Colon (tissue), 2 donors: ENCODE results near the gene MCF2.

Source experiments
- FAIRE-seq: peaks from 2 replicates; lab custom pipeline; 2012; peaks lifted over from hg19 to GRCh38; lab: Jason Lieb, UNC
- donor health status: control.
- donor health status: control.

The MCF2 gene

DNA sequence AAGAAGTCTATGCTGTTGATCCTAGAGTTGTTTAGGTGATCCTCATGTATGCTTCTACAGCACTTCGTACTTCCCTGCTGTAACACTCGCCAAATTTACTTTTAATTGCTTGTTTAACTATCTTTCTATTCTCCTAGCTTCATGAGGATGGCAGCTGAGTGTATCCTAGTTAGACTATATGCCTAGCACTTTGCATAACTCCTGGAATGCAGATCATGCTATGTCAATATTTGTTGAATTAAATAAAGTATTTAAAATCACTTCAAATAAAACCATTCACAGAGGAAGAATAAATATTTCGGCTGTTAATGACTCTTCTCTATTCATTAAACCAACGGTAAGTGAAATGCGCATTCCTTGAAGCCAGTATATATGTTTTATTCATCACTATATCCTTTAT is 122.4 kb downstream of the MCF2 start:
- no peak for FAIRE-seq

DNA sequence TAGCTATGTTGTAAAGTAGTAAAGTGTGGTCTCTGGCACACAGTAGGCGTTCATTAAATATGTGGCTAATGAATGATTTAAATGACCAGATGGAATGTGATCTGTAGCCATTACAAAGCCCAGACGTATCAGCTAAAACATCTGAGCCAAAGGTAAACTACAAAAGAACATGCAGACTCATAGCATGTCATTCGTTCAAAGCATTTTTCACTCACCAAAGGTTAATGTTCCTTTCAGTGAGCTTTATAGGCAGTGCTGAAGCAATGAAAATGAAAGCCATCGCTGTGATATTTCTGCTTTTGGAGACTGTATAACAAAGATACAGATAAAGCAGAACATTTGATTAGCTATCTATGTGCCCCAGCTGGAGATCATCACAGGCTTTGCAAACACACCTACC is 126.9 kb downstream of the MCF2 start:
- FAIRE-seq, result no peak

DNA sequence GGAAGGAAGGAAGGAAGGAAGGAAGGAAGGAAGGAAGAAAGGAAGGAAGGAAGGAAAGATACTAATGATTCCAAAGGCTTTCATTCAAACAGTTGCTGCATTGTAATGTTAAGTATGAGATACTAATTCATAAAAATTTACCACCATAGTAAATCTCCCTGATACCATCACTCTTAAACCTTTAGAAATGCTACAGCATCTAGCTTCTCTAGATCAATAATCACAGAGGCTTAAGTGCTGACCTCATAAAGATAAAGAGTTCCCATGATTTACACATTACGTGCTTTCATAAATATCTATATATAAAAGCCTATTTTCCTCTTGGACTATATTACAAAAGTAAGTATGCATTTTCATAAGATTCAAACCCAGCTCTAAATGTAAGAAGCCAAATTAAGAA is 141.0 kb downstream of the MCF2 start:
- FAIRE-seq, result no peak

DNA sequence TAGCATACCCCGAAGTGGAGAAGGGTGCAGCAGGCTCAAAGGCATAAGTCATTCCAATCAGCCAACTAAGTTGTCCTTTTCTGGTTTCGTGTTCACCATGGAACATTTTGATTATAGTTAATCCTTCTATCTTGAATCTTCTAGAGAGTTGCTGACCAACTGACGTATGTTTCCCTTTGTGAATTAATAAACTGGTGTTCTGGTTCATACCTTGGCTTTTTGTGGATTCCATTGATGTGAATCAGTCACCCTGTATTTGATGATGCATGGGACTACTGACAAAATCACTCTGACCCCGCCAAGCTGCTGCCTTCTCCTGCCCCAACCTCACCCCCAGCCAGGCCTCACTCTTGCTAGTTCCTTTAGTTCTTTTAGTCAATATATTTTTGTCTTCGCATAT is 144.7 kb downstream of the MCF2 start:
- no peak for FAIRE-seq

DNA sequence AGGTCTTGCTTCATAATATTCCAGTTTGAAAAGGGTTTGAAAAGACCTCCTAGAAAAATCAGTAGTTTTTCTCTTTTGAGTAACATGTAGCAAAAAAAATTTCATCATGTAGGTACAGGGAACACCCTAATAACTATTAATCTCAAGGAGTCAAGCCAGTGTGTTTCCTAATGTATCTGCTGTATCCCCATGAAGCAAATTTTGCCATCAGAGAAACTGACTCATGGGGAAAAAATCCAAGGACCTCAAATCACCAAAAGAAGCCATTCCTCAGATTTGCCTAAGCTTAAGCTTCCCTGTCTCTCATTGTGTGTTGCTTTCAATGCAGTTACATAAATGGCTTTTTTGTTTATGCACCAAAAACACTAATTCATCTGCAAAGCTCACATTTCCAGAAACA is 147.7 kb downstream of the MCF2 start:
- no peak for FAIRE-seq

DNA sequence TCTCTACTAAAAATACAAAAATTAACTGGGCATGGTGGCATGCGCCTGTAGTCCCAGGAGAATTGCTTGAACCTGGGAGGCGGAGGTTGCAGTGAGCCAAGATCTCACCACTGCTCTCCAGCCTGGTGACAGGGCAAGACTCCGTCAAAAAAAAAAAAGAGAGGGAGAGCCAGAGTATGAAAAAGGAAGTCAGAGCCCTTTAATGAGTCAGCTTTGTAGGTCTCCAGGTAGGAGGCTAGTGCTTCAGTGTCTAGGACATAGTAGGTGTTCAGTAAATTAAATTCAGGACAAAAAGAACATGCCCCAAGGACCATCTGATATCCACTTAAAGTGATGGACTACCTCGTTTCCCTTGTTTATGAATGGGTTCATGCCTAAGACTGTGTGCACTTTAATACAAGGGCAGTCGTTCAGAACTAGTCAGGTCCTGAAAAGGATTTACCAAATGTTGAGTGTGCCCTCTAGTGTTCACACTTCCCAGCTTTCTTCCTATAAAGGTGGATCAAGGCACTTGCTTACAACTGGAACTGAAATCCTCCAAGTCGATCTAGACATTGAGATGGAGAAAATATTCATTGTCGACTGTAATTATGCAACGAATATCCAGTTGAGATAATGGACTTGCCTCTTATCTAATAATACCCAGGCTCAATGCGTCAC is 148.5 kb downstream of the MCF2 start:
- FAIRE-seq, result peak; percentile 61

DNA sequence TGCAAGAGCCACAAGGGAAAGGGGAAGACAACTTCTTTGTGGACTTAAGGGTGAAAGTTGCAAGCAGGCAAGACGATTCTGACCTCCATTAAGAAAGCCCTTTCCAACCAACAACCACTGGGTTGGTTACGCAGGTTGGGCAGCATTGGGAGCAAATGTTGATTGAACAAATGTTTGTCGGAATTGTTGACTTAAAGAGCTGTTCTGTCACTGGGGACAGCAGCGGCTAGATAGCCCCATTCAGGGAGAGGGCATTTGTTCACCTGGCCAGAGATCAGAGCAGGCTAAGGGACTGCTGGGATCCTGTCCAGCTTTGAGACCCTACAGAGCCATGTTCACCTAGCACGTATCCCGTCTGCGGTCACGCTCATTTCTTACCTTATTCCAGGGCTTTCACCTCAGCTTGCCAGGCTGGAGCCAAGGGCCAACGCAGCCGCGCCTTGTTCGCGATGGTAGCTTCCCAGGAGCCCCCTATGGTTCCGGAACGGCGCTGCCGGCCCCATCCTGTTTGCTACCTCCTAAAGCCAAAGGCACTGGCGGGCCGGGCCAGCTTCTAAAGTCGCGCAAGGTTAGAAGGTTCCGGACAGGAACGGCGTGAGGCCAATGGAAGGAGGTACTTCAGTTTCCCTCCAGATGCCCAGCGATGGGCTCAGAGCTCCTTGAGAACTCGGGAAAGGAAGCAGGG is 152.8 kb downstream of the MCF2 start:
- FAIRE-seq, result no peak

DNA sequence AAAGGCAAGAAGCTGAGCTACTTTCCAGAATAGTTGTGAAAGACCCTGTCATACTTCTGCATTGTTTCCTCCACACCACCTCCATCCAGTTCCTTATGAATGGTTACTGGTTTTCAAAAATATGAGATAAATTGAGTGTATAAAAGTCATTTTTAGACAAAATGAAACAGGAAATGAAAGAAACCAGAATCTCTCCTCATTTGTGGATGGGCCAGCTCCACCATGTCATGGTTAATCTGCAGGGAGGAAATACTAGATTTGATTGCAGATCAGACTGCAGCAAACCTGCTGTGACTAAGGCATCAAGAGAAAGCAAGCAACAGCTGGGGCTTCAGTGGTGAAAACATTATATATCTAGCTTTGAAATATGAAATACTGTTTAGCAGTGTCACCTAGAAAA is 153.6 kb downstream of the MCF2 start:
- FAIRE-seq, result no peak

DNA sequence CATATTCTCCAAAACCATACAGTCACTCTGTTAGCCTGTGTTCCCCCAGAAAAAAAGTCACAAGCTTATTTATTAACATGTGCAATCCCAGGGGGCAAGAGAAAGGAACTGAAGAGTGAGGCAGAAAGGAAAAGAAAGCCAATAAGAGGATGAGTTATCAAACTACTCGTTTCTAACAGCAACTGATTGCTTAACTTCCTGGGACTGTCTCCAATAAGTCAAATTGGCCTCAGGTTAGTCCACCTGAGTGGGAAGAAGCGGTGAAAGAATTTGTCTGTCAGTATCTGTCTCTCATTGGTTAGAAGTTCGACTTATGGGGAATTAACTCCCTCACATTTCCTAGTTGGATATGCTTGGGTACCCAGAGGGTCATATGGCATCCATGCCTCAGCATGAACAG is 163.4 kb downstream of the MCF2 start:
- FAIRE-seq, result no peak

DNA sequence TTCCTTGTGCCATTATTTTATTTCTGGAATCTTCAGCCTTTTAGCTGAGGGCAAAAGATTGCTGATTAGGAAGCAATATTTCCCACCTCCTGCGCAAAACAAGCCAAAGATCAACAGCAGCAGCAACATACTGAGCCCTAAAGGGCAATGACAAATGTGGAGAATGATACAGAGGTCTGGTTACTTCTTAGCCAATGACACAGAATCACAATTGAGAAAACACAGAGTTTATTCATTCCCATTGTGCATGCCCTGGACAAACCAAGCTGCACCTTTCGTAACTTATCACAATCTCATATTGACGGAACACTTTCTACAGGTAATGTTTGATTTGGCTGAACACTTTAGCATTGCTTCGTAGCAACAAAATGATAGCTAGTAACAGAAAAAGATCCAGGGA is 164.0 kb downstream of the MCF2 start:
- no peak for FAIRE-seq

DNA sequence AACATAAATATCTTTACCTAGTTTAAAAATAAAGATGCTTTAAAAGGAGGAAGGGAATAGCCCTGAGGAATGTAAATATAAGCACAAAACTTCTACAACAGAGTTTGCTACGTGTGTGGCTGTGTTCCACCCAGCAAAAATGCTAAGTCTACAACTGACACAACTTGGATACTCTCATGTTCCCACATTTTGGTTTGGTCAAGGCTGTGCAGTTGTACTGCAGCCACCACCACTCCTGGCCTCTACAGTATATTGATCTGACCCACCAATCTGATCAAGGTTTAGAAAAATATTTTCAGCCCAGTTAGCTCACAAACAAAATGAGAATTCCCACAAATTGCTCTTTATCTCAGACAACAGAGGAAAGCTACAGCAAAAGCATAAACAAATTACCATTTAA is 165.3 kb downstream of the MCF2 start:
- no peak for FAIRE-seq

DNA sequence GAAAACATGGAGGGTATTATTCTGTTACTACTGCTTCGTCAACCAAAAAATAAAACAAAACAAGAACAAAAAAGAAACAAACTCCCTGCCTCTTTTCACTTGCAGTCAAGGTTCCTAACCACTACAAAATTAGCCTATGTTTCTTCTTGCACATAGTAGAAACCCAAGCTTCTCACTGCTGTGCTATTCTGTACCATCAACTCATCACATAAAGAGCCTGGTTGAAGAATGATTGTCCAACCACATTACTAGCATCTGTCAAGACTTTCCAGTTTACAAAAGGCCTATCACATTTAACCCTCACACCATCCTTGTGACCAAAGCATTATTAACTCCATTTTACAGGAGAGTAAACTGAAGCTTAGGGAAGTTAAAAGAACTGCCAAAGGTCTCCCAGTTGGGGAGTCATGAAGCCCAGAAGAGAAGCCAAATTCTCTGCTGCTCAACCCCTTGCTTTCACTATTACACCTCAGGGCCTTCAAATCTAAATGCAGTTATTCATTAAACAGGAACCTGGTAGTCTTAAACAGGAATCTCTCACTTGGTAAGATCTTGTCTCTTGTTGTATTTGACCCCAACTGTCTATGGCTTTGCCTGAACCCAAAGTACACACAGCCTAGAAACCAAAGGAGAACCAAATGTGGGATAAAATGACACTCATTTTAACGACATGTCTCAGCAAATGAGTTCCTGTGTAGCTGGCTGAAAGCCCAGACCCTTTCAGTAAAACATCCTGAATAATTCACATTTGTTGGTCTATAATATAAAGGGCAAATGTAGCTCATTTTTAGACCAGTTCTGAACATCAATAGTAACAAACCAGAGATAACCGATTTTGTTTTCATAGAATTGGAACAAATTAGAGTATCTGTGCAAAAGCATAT is 168.8 kb downstream of the MCF2 start:
- FAIRE-seq, result no peak

DNA sequence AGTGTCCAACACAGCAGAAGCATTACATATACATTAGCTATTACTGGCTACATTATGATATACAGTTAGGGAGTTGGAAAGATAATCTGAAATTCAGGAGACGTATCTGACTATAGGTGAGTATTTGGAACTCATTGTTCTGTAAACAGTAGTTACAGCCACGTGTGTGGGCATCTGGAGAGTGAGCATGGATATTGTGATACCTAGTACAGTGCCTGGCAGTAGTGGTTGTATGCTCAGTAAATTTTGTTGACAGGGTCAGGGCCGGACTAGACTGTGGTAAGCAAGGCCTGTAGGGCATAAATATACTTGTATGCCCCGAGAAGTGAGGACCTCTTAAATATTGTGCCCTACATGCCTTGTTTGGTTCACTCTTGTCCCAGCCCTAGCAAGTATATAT is 174.5 kb downstream of the MCF2 start:
- FAIRE-seq, result no peak

DNA sequence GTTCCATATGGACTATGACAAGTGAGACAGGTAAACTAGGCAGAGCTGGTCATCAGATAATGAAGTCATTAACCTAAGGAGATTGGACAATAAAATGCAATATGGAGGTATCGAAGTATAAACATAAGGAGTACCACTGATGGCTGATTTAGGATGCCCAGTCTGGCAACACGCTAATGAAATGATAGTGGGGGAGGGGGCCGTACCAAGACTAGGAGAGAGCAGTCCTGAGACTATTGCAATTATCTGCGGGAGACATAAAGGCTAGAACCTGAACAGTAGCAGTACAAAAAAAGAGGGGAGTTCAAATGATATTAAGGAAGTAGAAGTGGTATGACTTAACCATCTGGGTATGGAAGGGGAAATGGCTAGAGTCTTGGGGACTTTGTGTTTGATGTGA is 175.1 kb downstream of the MCF2 start:
- no peak for FAIRE-seq
